AG10803 (cell line): ENCODE data around the gene STH.
"Not testable (repeated sequence)": the region's sequence is repeated elsewhere in the genome, so short reads cannot be mapped to it uniquely, and the experiment has no call there.

ENCODE experiments used
- DNase-seq: peaks from one replicate; pipeline ENCODE4 v3.0.0; 2010; ENCODE audit warnings: low read depth
- H3K4me3 ChIP-seq: 2 replicates; pipeline ENCODE4 v1.5.1; 2011; ENCODE audit warnings: mild to moderate bottlenecking, low read length, control low read depth
- TF ChIP-seq, protein P1 (sequence below): conservative IDR thresholded peaks from 2 replicates; pipeline ENCODE4 v1.5.1; 2011; ENCODE audit warnings: mild to moderate bottlenecking, low read length, control low read depth, inconsistent platforms

STH gene

DNA sequence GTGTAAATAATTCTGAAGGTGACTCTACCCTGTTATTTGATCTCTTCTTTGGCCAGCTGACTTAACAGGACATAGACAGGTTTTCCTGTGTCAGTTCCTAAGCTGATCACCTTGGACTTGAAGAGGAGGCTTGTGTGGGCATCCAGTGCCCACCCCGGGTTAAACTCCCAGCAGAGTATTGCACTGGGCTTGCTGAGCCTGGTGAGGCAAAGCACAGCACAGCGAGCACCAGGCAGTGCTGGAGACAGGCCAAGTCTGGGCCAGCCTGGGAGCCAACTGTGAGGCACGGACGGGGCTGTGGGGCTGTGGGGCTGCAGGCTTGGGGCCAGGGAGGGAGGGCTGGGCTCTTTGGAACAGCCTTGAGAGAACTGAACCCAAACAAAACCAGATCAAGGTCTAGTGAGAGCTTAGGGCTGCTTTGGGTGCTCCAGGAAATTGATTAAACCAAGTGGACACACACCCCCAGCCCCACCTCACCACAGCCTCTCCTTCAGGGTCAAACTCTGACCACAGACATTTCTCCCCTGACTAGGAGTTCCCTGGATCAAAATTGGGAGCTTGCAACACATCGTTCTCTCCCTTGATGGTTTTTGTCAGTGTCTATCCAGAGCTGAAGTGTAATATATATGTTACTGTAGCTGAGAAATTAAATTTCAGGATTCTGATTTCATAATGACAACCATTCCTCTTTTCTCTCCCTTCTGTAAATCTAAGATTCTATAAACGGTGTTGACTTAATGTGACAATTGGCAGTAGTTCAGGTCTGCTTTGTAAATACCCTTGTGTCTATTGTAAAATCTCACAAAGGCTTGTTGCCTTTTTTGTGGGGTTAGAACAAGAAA is 5.1 kb downstream of the STH start:
- TF ChIP-seq, protein P1, sequence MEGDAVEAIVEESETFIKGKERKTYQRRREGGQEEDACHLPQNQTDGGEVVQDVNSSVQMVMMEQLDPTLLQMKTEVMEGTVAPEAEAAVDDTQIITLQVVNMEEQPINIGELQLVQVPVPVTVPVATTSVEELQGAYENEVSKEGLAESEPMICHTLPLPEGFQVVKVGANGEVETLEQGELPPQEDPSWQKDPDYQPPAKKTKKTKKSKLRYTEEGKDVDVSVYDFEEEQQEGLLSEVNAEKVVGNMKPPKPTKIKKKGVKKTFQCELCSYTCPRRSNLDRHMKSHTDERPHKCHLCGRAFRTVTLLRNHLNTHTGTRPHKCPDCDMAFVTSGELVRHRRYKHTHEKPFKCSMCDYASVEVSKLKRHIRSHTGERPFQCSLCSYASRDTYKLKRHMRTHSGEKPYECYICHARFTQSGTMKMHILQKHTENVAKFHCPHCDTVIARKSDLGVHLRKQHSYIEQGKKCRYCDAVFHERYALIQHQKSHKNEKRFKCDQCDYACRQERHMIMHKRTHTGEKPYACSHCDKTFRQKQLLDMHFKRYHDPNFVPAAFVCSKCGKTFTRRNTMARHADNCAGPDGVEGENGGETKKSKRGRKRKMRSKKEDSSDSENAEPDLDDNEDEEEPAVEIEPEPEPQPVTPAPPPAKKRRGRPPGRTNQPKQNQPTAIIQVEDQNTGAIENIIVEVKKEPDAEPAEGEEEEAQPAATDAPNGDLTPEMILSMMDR, result no peak
- H3K4me3 ChIP-seq, result no peak overlapping the region
- peak; percentile 24 for DNase-seq

- H3K4me3 ChIP-seq, result not testable (repeated sequence)
These were observed 7.0 kb downstream of the STH start for GRCh38 chr17:46006082-46006481.

GRCh38 chr17:46007461-46007965 is 8.5 kb downstream of the STH start:
- H3K4me3 ChIP-seq, result no peak overlapping the region
- DNase-seq, result no peak
- TF ChIP-seq, protein P1, result no peak

More at GRCh38 chr17:46006082-46006481, 7.0 kb downstream of the STH start:
- DNase-seq, result not testable (repeated sequence)

DNA sequence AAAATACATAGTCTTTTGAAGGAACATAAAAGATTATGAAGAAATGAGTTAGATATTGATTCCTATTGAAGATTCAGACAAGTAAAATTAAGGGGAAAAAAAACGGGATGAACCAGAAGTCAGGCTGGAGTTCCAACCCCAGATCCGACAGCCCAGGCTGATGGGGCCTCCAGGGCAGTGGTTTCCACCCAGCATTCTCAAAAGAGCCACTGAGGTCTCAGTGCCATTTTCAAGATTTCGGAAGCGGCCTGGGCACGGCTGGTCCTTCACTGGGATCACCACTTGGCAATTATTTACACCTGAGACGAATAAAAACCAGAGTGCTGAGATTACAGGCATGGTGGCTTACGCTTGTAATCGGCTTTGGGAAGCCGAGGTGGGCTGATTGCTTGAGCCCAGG is 9.5 kb downstream of the STH start:
- DNase-seq, result no peak
- TF ChIP-seq, protein P1, result no peak
- no peak overlapping the region for H3K4me3 ChIP-seq

DNA sequence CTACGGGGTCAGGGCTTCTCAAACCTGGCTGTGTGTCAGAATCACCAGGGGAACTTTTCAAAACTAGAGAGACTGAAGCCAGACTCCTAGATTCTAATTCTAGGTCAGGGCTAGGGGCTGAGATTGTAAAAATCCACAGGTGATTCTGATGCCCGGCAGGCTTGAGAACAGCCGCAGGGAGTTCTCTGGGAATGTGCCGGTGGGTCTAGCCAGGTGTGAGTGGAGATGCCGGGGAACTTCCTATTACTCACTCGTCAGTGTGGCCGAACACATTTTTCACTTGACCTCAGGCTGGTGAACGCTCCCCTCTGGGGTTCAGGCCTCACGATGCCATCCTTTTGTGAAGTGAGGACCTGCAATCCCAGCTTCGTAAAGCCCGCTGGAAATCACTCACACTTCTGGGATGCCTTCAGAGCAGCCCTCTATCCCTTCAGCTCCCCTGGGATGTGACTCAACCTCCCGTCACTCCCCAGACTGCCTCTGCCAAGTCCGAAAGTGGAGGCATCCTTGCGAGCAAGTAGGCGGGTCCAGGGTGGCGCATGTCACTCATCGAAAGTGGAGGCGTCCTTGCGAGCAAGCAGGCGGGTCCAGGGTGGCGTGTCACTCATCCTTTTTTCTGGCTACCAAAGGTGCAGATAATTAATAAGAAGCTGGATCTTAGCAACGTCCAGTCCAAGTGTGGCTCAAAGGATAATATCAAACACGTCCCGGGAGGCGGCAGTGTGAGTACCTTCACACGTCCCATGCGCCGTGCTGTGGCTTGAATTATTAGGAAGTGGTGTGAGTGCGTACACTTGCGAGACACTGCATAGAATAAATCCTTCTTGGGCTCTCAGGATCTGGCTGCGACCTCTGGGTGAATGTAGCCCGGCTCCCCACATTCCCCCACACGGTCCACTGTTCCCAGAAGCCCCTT is 10.9 kb downstream of the STH start:
- no peak overlapping the region for H3K4me3 ChIP-seq
- DNase-seq, result peak; percentile 60
- TF ChIP-seq, protein P1, result no peak

GRCh38 chr17:46010597-46011186 is 11.6 kb downstream of the STH start:
- TF ChIP-seq, protein P1, result no peak
- H3K4me3 ChIP-seq, result no peak overlapping the region
- DNase-seq, result no peak
